Non-pigmented ciliary epithelial cell (primary cell): ENCODE results near the gene KRTAP9-6.
"Not testable (repeated sequence)": the region's sequence is repeated elsewhere in the genome, so short reads cannot be mapped to it uniquely, and the experiment has no call there.

Experiments used
- DNase-seq: peaks from one replicate; pipeline ENCODE4 v3.0.0-alpha.2; 2010; ENCODE audit warnings: low read depth

The KRTAP9-6 gene

DNA sequence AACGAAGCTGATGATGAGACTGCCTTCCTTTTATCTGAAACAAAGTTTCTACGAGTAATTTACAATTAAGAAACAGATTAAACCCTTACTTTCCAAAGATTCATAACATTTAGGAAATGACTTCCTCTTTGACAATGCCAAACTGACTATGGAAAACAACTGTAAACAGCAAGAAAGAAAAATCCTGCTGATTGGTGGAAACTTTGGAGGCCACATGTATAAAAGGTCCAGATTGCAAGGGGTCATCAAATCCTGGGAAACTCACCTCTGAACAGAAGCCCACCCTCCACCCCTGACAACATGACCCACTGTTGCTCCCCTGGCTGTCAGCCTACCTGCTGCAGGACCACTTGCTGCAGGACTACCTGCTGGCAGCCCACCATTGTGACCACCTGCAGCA lies at the start of gene KRTAP9-6:
TSS of gene KRTAP9-6 (plus strand) at position 301 of the 400 bp plus-strand sequence. CDS start at position 301, 0 bp downstream.
- no peak for DNase-seq

DNA sequence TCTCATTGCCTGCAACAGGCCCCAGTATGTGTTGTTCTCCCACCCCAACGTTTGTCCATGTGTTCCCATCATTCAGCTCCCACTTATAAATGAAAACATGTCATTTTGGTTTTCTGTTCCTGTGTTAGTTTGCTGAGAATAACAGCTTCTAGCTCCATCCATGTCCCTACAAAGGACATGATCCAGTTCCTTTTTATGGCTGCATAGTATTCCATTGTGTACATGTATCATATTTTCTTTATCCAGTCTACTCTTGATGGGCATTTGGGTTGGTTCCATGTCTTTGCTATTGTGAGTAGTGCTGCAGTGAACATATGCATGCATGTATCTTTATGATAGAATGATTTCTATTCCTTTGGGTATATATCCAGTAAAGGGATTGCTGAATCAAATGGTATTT lies 49.5 kb upstream of the KRTAP9-6 start:
- DNase-seq = no peak

- no peak for DNase-seq
Observed at GRCh38 chr17:41223821-41224220, 41.4 kb upstream of the KRTAP9-6 start.

DNA sequence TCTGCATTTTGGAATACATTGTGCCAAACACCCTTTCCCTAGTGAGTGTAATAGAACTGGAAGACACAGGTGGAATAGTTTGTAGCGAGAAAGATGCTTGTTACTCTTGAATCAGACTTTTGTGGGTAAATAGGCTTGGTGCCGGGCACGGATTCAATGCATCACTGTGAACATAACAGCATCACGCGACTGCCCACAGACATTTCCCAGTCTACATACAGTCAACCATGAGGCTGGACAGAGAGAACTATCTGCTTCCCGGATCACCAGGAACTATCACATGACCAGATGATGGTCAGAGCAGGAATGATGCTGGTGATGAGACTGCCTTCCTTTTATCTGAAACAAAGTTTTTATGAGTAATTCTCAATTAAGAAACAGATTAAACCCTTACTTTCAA lies 39.1 kb upstream of the KRTAP9-6 start:
- no peak for DNase-seq

- DNase-seq = not testable (repeated sequence)
Observed at GRCh38 chr17:41226598-41227095, 38.5 kb upstream of the KRTAP9-6 start, which contains the start of gene KRTAP9-2. Gene KRTAP9-2, plus strand, starts transcription at chr17:41226648. Its CDS starts 7 bp downstream, at chr17:41226655.

DNA sequence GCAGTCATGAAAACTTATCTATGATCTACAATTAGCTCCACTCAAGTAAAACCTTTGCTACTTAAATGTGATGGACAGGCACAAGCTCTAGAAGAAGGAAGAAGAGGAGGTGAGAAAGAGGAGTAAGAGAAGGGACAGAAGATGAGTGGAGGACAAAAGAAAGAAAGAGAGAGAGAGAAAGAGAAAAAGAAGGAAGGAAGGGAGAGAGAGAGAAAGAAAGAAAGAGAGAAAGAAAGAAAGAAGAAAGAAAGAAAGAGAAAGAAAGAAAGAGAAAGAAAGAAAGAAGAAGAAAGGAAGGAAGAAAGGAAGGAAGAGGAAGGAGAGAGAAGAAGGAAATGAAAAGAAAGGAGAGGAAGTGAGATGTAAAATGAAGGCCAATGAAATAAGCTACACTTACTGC lies 35.1 kb upstream of the KRTAP9-6 start:
- no peak for DNase-seq

DNA sequence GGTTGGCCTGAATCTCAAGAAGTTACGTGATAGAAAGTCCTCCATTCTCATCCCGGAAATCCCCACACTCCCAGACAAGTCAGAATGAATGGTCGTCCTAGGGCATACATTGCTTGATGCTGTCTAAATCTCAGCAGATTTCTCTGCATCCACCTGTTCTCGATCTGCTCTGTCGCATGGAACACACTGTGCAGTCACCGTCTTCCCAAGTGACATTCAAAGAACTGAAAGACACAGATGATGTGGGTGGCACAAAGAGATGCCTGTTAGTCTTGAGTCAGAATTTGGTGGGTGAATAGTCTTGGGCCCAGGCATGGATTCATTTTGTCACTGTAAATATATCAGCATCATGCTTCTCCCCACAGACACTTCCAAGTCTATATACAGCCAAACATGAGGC lies 33.4 kb upstream of the KRTAP9-6 start:
- no peak for DNase-seq

- not testable (repeated sequence) for DNase-seq
Observed at GRCh38 chr17:41232399-41233105, 32.6 kb upstream of the KRTAP9-6 start, which contains the start of gene KRTAP9-3. Gene KRTAP9-3, plus strand, starts transcription at chr17:41232449. Its CDS starts 53 bp downstream, at chr17:41232502.

GRCh38 chr17:41237116-41237515 lies 28.1 kb upstream of the KRTAP9-6 start:
- not testable (repeated sequence) for DNase-seq

DNA sequence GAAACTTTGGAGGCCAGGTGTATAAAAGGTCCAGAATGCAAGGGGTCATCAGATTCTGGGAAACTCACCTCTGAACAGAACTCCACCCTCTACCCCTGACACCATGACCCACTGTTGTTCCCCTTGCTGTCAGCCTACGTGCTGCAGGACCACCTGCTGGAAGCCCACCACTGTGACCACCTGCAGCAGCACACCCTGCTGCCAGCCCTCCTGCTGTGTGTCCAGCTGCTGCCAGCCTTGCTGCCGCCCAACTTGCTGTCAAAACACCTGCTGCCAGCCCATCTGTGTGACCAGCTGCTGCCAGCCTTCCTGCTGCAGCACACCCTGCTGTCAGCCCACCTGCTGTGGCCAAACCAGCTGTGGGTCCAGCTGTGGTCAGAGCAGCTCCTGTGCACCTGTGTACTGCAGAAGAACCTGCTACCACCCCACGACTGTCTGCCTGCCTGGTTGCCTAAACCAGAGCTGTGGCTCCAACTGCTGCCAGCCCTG lies 27.2 kb upstream of the KRTAP9-6 start, which contains the start of gene KRTAP9-8:
TSS of gene KRTAP9-8 (plus strand) at position 51 of the 489 bp plus-strand sequence. CDS start at position 104, 53 bp downstream.
- DNase-seq = not testable (repeated sequence)

GRCh38 chr17:41246995-41247787 lies 18.0 kb upstream of the KRTAP9-6 start:
- not testable (repeated sequence) for DNase-seq

GRCh38 chr17:41249637-41250240 lies 15.4 kb upstream of the KRTAP9-6 start, which contains the start of gene KRTAP9-4:
Gene KRTAP9-4, plus strand, starts transcription at chr17:41249687. Its CDS starts 34 bp downstream, at chr17:41249721.
- not testable (repeated sequence) for DNase-seq

GRCh38 chr17:41251261-41251660 lies 13.9 kb upstream of the KRTAP9-6 start:
- DNase-seq = no peak

DNA sequence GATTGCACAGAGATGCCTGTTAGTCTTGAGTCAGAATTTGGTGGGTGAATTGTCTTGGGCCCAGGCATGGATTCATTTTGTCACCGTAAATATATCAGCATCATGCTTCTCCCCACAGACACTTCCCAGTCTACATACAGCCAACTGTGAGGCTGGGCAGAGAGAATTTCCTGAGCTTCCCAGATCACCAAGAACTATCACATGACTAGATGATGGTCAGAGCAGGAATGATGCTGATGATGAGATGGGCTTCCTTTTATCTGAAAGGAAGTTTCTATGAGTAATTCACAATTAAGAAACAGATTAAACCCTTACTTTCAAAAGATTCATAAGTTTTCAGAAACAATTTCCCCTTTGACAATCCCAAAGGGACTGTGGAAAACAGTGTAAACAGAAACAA lies 10.3 kb upstream of the KRTAP9-6 start:
- no peak for DNase-seq

DNA sequence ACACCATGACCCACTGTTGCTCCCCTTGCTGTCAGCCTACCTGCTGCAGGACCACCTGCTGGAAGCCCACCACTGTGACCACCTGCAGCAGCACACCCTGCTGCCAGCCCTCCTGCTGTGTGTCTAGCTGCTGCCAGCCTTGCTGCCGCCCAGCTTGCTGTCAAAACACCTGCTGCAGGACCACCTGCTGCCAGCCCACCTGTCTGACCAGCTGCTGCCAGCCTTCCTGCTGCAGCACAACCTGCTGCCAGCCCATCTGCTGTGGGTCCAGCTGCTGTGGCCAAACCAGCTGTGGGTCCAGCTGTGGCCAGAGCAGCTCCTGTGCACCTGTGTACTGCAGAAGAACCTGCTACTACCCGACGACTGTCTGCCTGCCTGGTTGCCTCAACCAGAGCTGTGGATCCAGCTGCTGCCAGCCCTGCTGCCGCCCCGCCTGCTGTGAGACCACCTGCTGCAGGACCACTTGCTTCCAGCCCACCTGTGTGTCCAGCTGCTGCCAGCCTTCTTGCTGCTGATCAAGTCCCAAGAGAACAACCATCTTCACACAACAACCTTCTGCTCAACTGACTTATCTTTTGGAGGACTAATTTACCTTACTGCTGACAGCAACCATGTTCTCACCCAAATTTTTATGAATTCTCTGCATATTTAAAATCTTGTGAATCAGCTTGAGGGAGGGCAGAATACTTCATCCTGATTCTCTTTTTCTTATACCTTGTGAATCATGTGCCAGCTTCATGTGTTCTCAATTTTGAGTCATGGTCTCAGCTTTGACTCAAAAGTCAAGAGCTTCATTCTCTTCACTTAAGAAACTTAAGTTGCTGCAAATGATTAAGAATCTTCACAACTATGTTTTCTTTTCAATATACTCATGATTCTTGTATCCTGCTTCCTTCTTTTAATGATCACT lies 9.5 kb upstream of the KRTAP9-6 start, which contains the start of gene KRTAP9-9:
TSS of gene KRTAP9-9 (plus strand) at position 4 of the 910 bp plus-strand sequence.
- not testable (repeated sequence) for DNase-seq

DNA sequence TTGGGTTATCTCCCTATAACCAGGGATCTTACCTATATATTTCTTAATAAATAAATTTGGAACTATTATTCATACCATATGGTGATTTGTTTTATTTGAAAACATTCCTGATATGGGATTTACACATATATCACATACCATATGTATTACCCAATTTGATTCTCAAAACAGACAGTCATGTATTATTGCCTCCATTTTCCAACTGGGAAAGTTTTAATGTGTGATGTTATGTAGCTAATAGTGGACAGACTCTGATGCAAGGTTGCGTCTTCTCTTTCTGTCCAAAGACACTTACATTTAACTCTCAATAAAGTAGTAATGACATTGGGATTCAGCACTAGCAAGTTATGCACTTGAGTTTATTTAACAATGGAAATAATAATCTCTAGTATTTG lies 8.9 kb upstream of the KRTAP9-6 start:
- DNase-seq = no peak

- DNase-seq = no peak
Observed at GRCh38 chr17:41258406-41258805, 6.8 kb upstream of the KRTAP9-6 start.

DNA sequence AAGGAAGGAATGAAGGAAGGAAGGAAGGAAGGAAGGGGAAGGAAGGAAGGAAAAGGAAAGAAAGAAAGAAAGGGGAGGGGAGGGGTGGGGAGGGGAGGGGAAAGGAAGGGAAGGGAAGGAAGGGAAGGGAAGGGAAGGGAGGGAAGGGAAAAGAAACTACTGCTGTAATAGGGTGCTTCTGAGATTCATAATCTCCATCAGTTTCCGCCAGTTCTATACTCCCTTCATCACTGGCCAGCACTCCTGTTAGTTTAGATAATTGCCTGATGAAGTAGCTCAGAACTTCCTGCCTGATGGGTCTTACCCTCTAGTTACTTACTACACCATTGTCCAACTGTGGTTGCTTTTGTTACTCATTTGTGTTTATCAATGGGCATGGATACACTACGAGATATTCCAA lies 2.0 kb upstream of the KRTAP9-6 start:
- no peak for DNase-seq

DNA sequence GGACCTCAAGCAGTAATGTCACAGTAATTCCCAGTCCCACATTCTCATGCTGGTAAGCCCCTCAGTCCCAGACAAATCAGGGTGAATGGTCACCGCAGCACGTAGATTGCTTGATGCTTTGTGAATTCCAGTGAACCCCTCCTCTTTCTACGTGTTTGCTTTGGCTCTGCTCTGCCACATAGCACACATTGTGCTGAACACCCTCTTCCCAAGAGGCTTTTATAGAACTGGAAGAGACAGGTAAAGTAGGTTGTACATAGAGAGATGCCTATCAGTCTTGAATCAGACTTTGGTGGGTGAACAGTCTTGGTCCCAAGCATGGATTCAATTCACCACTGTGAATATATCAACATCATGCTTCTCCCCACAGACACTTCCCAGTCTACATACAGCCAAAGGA lies 579 bp upstream of the KRTAP9-6 start:
- DNase-seq = no peak

DNA sequence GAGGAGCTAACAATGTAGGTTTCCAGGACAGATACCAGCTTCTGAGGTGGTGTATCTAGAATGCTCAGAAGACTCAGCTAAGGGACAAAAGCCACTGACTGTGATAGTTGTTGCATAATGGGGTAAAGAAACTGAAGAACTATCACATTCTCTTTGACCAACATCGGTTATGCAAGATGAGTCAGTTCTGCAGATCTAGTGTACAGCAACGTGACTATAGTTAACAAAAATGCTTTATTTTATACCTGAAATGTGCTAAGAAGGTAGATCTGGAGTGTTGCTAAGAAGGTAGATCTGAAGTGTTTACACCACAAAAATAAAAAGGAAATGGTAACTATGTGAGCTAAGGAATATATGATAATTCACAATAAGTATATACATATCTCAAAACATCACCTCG lies 2.5 kb downstream of the KRTAP9-6 start:
- no peak for DNase-seq

DNA sequence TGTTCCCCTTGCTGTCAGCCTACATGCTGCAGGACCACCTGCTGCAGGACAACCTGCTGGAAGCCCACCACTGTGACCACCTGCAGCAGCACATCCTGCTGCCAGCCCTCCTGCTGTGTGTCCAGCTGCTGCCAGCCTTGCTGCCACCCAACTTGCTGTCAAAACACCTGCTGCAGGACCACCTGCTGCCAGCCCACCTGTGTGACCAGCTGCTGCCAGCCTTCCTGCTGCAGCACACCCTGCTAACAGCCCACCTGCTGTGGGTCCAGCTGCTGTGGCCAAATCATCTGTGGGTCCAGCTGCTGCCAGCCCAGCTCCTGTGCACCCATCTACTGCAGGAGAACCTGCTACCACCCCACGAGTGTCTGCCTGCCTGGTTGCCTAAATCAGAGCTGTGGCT lies 6.1 kb downstream of the KRTAP9-6 start:
- not testable (repeated sequence) for DNase-seq
